ENCODE results near the gene TSC2. TPM values are rescaled to one million over a fixed set of nuclear protein-coding genes. Genes with fewer than 3 reads are reported as not detected.

TSC2 gene
- total and polyA plus RNA-seq, 8 donors, result 51.0 to 172 (median 83.6) TPM

GRCh38 chr16:2003827-2004641 lies 43.8 kb upstream of the TSC2 start:
- 14 to 16% methylated on average over 34 to 36 of the region's 36 CpGs for WGBS, 2 donors
- intact Hi-C loops (cut with DNase I), result no loop called here
- ATAC-seq (peak; percentile 76 to 92 (median 86)), DNase-seq (peak; percentile 94 to 99 (median 96)), FAIRE-seq (no peak)
- Histone ChIP-seq H3K27ac (peak overlapping the region; percentile 51 to 73 (median 60)), H3K36me3 (peaks cover 17 to 43% (median 32%) of the 10 kb centered on the region in 3 donors), H3K4me3 (peak overlapping the region in 2 of 4 donors; percentile 11 to 19), H3K9me3 (no peaks in the 10 kb centered on the region), H3K4me1 (peaks cover 22 to 41% (median 33%) of the 10 kb centered on the region in 3 donors), H3K27me3 (no peaks in the 10 kb centered on the region)
- TF ChIP-seq, protein P1, sequence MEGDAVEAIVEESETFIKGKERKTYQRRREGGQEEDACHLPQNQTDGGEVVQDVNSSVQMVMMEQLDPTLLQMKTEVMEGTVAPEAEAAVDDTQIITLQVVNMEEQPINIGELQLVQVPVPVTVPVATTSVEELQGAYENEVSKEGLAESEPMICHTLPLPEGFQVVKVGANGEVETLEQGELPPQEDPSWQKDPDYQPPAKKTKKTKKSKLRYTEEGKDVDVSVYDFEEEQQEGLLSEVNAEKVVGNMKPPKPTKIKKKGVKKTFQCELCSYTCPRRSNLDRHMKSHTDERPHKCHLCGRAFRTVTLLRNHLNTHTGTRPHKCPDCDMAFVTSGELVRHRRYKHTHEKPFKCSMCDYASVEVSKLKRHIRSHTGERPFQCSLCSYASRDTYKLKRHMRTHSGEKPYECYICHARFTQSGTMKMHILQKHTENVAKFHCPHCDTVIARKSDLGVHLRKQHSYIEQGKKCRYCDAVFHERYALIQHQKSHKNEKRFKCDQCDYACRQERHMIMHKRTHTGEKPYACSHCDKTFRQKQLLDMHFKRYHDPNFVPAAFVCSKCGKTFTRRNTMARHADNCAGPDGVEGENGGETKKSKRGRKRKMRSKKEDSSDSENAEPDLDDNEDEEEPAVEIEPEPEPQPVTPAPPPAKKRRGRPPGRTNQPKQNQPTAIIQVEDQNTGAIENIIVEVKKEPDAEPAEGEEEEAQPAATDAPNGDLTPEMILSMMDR (IDR thresholded peaks at IDR 0.05), result peak; percentile 92 to 98 (median 96)

- Histone ChIP-seq H3K36me3 (peaks cover 11 to 34% (median 32%) of the 10 kb centered on the region in 3 donors), H3K9me3 (no peaks in the 10 kb centered on the region), H3K4me3 (no peak overlapping the region), H3K27ac (peak overlapping the region in 3 of 4 donors; percentile 51 to 62 (median 59)), H3K4me1 (peaks cover 22 to 41% (median 33%) of the 10 kb centered on the region in 3 donors), H3K27me3 (no peaks in the 10 kb centered on the region)
- intact Hi-C loops (cut with DNase I), result no loop called here
- 58 to 60% methylated on average over 32 to 34 of the region's 34 CpGs for WGBS, 2 donors
- DNase-seq (peak in 5 of 6 donors; percentile 26 to 83 (median 63)), ATAC-seq (no peak), FAIRE-seq (no peak)
- TF ChIP-seq, protein P1 (IDR thresholded peaks at IDR 0.05), result no peak
Observed at GRCh38 chr16:2004795-2005517, 42.8 kb upstream of the TSC2 start.

DNA sequence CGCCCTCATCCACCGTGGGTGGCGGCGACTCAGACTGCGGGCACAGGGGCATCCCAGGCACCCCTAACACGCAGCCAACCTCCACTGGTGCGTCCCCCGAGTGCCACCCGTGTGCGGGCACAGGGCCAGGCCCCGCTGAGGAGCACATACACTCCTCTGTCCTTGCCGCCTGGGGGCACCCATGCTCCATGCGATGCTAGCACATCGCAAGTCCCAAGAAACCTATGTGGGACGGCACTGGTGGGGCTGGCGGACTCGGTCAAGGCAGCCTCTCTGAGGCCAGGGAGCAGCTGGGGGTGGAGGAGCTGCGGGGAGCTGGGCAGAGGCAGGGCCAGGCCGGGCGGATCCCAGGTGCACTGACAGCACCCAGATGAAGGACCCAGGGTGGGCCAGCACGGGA lies 42.1 kb upstream of the TSC2 start:
- H3K27me3 ChIP-seq, result no peaks in the 10 kb centered on the region
- no peak overlapping the region for H3K4me3 ChIP-seq
- TF ChIP-seq, protein P1 (IDR thresholded peaks at IDR 0.05), result no peak
- peaks cover 11 to 28% (median 28%) of the 10 kb centered on the region in 3 donors for H3K36me3 ChIP-seq
- H3K9me3 ChIP-seq, result no peaks in the 10 kb centered on the region
- FAIRE-seq, result no peak
- WGBS, 2 donors, result 51 to 52% methylated on average over 21 of the region's 21 CpGs
- H3K27ac ChIP-seq, result peak overlapping the region in 1 of 4 donors; percentile 18
- no peak for ATAC-seq
- intact Hi-C loops (cut with DNase I), result no loop called here
- peaks cover 26 to 41% (median 33%) of the 10 kb centered on the region in 3 donors for H3K4me1 ChIP-seq
- peak; percentile 43 to 88 (median 64) for DNase-seq

- WGBS, 2 donors, result 78 to 84% methylated on average over 8 of the region's 8 CpGs
- FAIRE-seq (no peak), ATAC-seq (no peak), DNase-seq (peak; percentile 18 to 78 (median 42))
- no peak overlapping the region for H3K4me3 ChIP-seq
- peaks cover 26 to 41% (median 33%) of the 10 kb centered on the region in 3 donors for H3K4me1 ChIP-seq
- intact Hi-C loops (cut with DNase I), result no loop called here
- no peaks in the 10 kb centered on the region for H3K9me3 ChIP-seq
- H3K27me3 ChIP-seq, result no peaks in the 10 kb centered on the region
- TF ChIP-seq, protein P1 (IDR thresholded peaks at IDR 0.05), result no peak
- H3K36me3 ChIP-seq, result peaks cover 8 to 21% (median 21%) of the 10 kb centered on the region in 3 donors
- H3K27ac ChIP-seq, result no peak overlapping the region
Observed at GRCh38 chr16:2006317-2006716, 41.5 kb upstream of the TSC2 start.

Data from pancreas (tissue), 10 donors.